Measurements from ENCODE around the gene TRPV5.

- no peak for TF ChIP-seq CTCF (IDR thresholded peaks at IDR 0.05)
- TF ChIP-seq POLR2A (IDR thresholded peaks at IDR 0.05) = no peak
These were observed 29.4 kb downstream of the TRPV5 start for GRCh38 chr7:142904128-142904527.
